H9 (cell line): ENCODE measurements around the gene SLC9A9. TPM values are rescaled to one million over a fixed set of nuclear protein-coding genes. Genes with fewer than 3 reads are reported as not detected.

ENCODE experiments used
- DNase-seq: peaks from one replicate; pipeline ENCODE4 v3.0.0-alpha.2; 2017
- H2AFZ ChIP-seq: one replicate; pipeline ENCODE4 v1.6.1; 2013; ENCODE audit warnings: mild to moderate bottlenecking, low read length, control low read depth, moderate library complexity
- H2AK5ac ChIP-seq: 2 replicates; pipeline ENCODE4 v1.6.1; 2013; ENCODE audit warnings: low read length, control low read depth, mixed read lengths; ENCODE audit not compliant: insufficient read length
- H2BK120ac ChIP-seq: one replicate; pipeline ENCODE4 v1.6.1; 2013; ENCODE audit warnings: low read depth, mild to moderate bottlenecking, low read length, control low read depth, inconsistent platforms; ENCODE audit not compliant: poor library complexity, severe bottlenecking
- H2BK12ac ChIP-seq: 2 replicates; pipeline ENCODE4 v1.6.1; 2013; ENCODE audit warnings: low read length, control low read depth, mixed read lengths, low read depth; ENCODE audit not compliant: insufficient read length
- H2BK15ac ChIP-seq: 2 replicates; pipeline ENCODE4 v1.6.1; 2013; ENCODE audit warnings: low read depth, low read length, control low read depth
- H2BK20ac ChIP-seq: one replicate; pipeline ENCODE4 v1.6.1; 2013; ENCODE audit warnings: low read depth, mild to moderate bottlenecking, low read length, control low read depth, inconsistent platforms; ENCODE audit not compliant: poor library complexity, severe bottlenecking
- H2BK5ac ChIP-seq: 2 replicates; pipeline ENCODE4 v1.6.1; 2013; ENCODE audit warnings: low read length, control low read depth, mixed read lengths; ENCODE audit not compliant: insufficient read length
- H3K14ac ChIP-seq: 2 replicates; pipeline ENCODE4 v1.6.1; 2013; ENCODE audit warnings: low read length, control low read depth; ENCODE audit not compliant: insufficient read depth
- H3K18ac ChIP-seq: 2 replicates; pipeline ENCODE4 v1.6.1; 2013; ENCODE audit warnings: low read depth, mild to moderate bottlenecking, mixed read lengths, low read length, control low read depth; ENCODE audit not compliant: insufficient read length
- H3K23ac ChIP-seq: 2 replicates; pipeline ENCODE4 v1.6.1; 2013; ENCODE audit warnings: low read length, control low read depth, mixed read lengths, low read depth; ENCODE audit not compliant: insufficient read length
- H3K23me2 ChIP-seq: 2 replicates; pipeline ENCODE4 v1.6.1; 2013; ENCODE audit warnings: low read depth, mild to moderate bottlenecking, mixed read lengths, low read length, control low read depth; ENCODE audit not compliant: insufficient read length, poor library complexity, severe bottlenecking
- H3K27ac ChIP-seq: 2 replicates; pipeline ENCODE4 v1.5.1; 2013; ENCODE audit warnings: low read length, control low read depth, mixed read lengths, low read depth; ENCODE audit not compliant: insufficient read length
- H3K27me3 ChIP-seq: 2 replicates; pipeline ENCODE4 v1.6.1; 2013; ENCODE audit warnings: low read length, control low read depth, inconsistent platforms; ENCODE audit not compliant: insufficient read depth
- H3K4ac ChIP-seq: 2 replicates; pipeline ENCODE4 v1.6.1; 2013; ENCODE audit warnings: low read depth, mild to moderate bottlenecking, control low read depth, inconsistent platforms, low read length, moderate library complexity
- H3K4me1 ChIP-seq: 2 replicates; pipeline ENCODE4 v1.6.1; 2013; ENCODE audit warnings: low read length, control low read depth, inconsistent platforms; ENCODE audit not compliant: insufficient read depth
- H3K4me2 ChIP-seq: 2 replicates; pipeline ENCODE4 v1.6.1; 2013; ENCODE audit warnings: low read length, control low read depth, mixed read lengths; ENCODE audit not compliant: insufficient read length, insufficient read depth
- H3K56ac ChIP-seq: 2 replicates; pipeline ENCODE4 v1.6.1; 2013; ENCODE audit warnings: low read depth, mild to moderate bottlenecking, mixed read lengths, low read length, control low read depth; ENCODE audit not compliant: insufficient read length
- H3K79me1 ChIP-seq: 2 replicates; pipeline ENCODE4 v1.6.1; 2013; ENCODE audit warnings: low read depth, mild to moderate bottlenecking, moderate library complexity, low read length, control low read depth, inconsistent platforms; ENCODE audit not compliant: insufficient read depth, poor library complexity, severe bottlenecking
- H3K79me2 ChIP-seq: 2 replicates; pipeline ENCODE4 v1.6.1; 2013; ENCODE audit warnings: low read length, control low read depth, inconsistent platforms; ENCODE audit not compliant: insufficient read depth
- H3K9ac ChIP-seq: 2 replicates; pipeline ENCODE4 v1.6.1; 2013; ENCODE audit warnings: low read length, control low read depth, mixed read lengths; ENCODE audit not compliant: insufficient read length; ENCODE audit errors: extremely low read depth
- H3K9me3 ChIP-seq: one replicate; pipeline ENCODE4 v1.6.1; 2013; ENCODE audit warnings: low read depth, low read length, inconsistent platforms; ENCODE audit not compliant: control insufficient read depth
- H3T11ph ChIP-seq: one replicate; pipeline ENCODE4 v1.6.1; 2013; ENCODE audit warnings: mild to moderate bottlenecking, low read length, control low read depth, inconsistent platforms
- H4K20me1 ChIP-seq: one replicate; pipeline ENCODE4 v1.6.1; 2013; ENCODE audit not compliant: control insufficient read depth, insufficient read length, insufficient read depth
- H4K5ac ChIP-seq: 2 replicates; pipeline ENCODE4 v1.6.1; 2013; ENCODE audit warnings: low read depth, mild to moderate bottlenecking, mixed read lengths, low read length, control low read depth; ENCODE audit not compliant: insufficient read length
- H4K8ac ChIP-seq: replicated peaks from 2 replicates; pipeline ENCODE4 v1.6.1; 2013; ENCODE audit warnings: low read length, control low read depth, mixed read lengths, low read depth; ENCODE audit not compliant: insufficient read length
- H4K91ac ChIP-seq: 2 replicates; pipeline ENCODE4 v1.6.1; 2013; ENCODE audit warnings: low read depth, mild to moderate bottlenecking, moderate library complexity, mixed read lengths, low read length, control low read depth; ENCODE audit not compliant: insufficient read length
- H3K27ac Mint-ChIP-seq, 3 experiments: 2 replicates in 2 of 3; 3 replicates in 1 of 3; pipeline ENCODE4 v1.8.0; 2020 to 2021; ENCODE audit warnings: mixed read lengths in 3 of 3, mild to moderate bottlenecking in 1 of 3, moderate library complexity in 1 of 3
- H3K27me3 Mint-ChIP-seq: 2 replicates; pipeline ENCODE4 v1.8.0; 2021; ENCODE audit warnings: low read depth, mild to moderate bottlenecking, moderate library complexity, mixed read lengths
- H3K36me3 Mint-ChIP-seq, 3 experiments: 2 replicates in 2 of 3; 3 replicates in 1 of 3; pipeline ENCODE4 v1.8.0; 2020 to 2021; ENCODE audit warnings: low read depth in 3 of 3, mixed read lengths in 3 of 3; ENCODE audit not compliant: insufficient read depth in 1 of 3
- H3K4me1 Mint-ChIP-seq, 2 experiments: 2 replicates each; pipeline ENCODE4 v1.8.0; 2020; ENCODE audit warnings: mixed read lengths in 2 of 2
- H3K4me3 Mint-ChIP-seq, 2 experiments: 2 replicates in 1 of 2; 3 replicates in 1 of 2; pipeline ENCODE4 v1.8.0; 2020 to 2021; ENCODE audit warnings: mild to moderate bottlenecking in 2 of 2, mixed read lengths in 2 of 2, moderate library complexity in 1 of 2
- H3K9me3 Mint-ChIP-seq, 2 experiments: 2 replicates in 1 of 2; 3 replicates in 1 of 2; pipeline ENCODE4 v1.8.0; 2020; ENCODE audit warnings: mild to moderate bottlenecking in 2 of 2, mixed read lengths in 2 of 2, moderate library complexity in 1 of 2
- WGBS: extraction: QIAGEN DNeasy Blood & Tissue Kit; methylation state at CpG from one replicate; pipeline ENCODE4 v1.1.7; 2013; ENCODE audit warnings: missing lambda C conversion rate, low lambda C conversion rate, mixed read lengths; ENCODE audit not compliant: insufficient read length; ENCODE audit errors: extremely low coverage; 5-methylcytosine and 5-hydroxymethylcytosine counted together
- total RNA-seq: library from RNA; stranded (reverse); gene quantifications from 2 replicates; pipeline ENCODE4 v1.2.1, GENCODE V29; 2021
- TF ChIP-seq, protein P1 (sequence below): fragments of 200-600 bp; sonication (generic); conservative IDR thresholded peaks from 3 replicates; pipeline ENCODE4 v1.8.0; 2021; ENCODE audit warnings: antibody characterized with exemption, mild to moderate bottlenecking

The SLC9A9 gene
- total RNA-seq, 1 experiment from 2014 or later: 0.35 TPM

DNA sequence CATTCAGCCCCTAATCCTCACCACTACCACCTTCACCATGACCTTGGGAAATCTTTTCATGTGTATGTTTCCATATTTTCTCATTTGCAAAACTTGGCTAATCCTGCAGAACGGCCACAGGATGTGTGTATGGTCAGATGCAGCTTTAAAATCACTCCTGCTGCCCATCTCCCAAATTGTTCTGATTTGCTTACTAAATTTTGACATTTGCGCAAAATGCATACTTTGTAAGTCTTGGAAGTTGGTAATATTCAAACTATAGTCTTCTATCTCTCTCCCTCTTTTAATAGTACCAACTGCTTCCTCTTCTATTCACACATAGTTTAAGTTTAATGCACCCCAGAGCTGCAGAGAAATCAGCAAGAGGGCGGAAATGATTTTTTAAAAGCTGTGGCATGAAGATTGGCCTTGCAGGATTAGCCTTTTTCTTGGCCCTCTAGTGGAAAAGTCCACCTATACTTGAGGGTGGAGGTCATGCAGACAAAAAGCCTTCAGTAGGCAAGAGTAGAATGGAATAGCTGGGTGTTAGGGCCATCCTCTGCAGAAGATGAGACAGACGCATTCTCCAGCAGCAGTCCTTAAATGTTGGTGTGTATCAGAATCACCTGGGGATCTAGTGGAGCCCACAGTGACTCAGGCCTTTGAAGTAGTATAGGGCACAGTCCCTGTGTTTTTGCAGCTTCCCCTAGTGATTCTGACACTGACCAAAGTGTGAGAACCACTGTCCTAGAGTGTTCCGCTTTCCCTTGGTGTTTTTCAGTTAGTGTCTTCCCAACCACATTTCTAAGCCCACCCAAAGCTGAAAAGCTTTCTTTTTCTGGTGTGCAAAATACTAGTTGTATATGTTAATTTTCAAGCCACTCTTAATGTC is 547.0 kb downstream of the SLC9A9 start:
- Histone ChIP-seq H4K8ac (no peak overlapping the region), H3K27ac (no peak overlapping the region), H2AK5ac (no peak overlapping the region), H3K23me2 (no peaks in the 10 kb centered on the region), H4K5ac (no peak overlapping the region), H2BK20ac (no peak overlapping the region), H2BK15ac (no peak overlapping the region), H3K4ac (no peak overlapping the region), H4K20me1 (no peaks in the 10 kb centered on the region), H2BK120ac (no peak overlapping the region), H3K4me2 (no peak overlapping the region), H3K9me3 (no peaks in the 10 kb centered on the region), H3K23ac (no peak overlapping the region), H3K18ac (no peak overlapping the region), H3K14ac (no peak overlapping the region), H3K9ac (no peak overlapping the region), H2BK12ac (no peak overlapping the region), H3K56ac (no peak overlapping the region), H2BK5ac (no peak overlapping the region), H4K91ac (no peak overlapping the region), H2AFZ (no peak overlapping the region), H3K27me3 (no peaks in the 10 kb centered on the region), H3K79me1 (no peaks in the 10 kb centered on the region), H3K4me1 (no peaks in the 10 kb centered on the region), H3K79me2 (no peaks in the 10 kb centered on the region), H3T11ph (no peak overlapping the region)
- TF ChIP-seq, protein P1, sequence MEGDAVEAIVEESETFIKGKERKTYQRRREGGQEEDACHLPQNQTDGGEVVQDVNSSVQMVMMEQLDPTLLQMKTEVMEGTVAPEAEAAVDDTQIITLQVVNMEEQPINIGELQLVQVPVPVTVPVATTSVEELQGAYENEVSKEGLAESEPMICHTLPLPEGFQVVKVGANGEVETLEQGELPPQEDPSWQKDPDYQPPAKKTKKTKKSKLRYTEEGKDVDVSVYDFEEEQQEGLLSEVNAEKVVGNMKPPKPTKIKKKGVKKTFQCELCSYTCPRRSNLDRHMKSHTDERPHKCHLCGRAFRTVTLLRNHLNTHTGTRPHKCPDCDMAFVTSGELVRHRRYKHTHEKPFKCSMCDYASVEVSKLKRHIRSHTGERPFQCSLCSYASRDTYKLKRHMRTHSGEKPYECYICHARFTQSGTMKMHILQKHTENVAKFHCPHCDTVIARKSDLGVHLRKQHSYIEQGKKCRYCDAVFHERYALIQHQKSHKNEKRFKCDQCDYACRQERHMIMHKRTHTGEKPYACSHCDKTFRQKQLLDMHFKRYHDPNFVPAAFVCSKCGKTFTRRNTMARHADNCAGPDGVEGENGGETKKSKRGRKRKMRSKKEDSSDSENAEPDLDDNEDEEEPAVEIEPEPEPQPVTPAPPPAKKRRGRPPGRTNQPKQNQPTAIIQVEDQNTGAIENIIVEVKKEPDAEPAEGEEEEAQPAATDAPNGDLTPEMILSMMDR: no peak
- 0 out of 2 replicates have a peak, but pooled peaks cover 1% of the 10 kb centered on the region for H3K27me3 Mint-ChIP-seq
- DNase-seq: no peak
- no peaks in the 10 kb centered on the region for H3K9me3 Mint-ChIP-seq
- H3K27ac Mint-ChIP-seq: no peak overlapping the region
- no peaks in the 10 kb centered on the region for H3K36me3 Mint-ChIP-seq
- peaks cover 9 to 15% of the 10 kb centered on the region in 2 experiments; a peak in 2 of 4 replicates for H3K4me1 Mint-ChIP-seq
- WGBS: no CpG with 5 or more reads among the region's 5 CpGs
- H3K4me3 Mint-ChIP-seq: no peak overlapping the region
